Breast epithelium (tissue), 3 donors: Measurements from ENCODE around the gene FKBP6.

ENCODE experiments used
- POLR2A ChIP-seq: fragments of 450-650 bp; IDR thresholded peaks from one replicate; pipeline ENCODE4 v1.6.1; 2016; ENCODE audit warnings: antibody characterized with exemption, mild to moderate bottlenecking, moderate library complexity
- POLR2AphosphoS5 ChIP-seq, 3 donors: sonication (generic); formaldehyde crosslinking; IDR thresholded peaks; one replicate each; pipeline ENCODE4 v1.6.1; 2017; ENCODE audit warnings: antibody characterized with exemption in 3 of 3
- TF ChIP-seq, protein P1 (sequence below), 3 donors: fragments of 450-650 bp; IDR thresholded peaks; one replicate each; pipeline ENCODE4 v1.5.1; 2016 to 2017; ENCODE audit warnings: antibody characterized with exemption in 3 of 3, mild to moderate bottlenecking in 3 of 3, moderate library complexity in 3 of 3

- TF ChIP-seq, protein P1, sequence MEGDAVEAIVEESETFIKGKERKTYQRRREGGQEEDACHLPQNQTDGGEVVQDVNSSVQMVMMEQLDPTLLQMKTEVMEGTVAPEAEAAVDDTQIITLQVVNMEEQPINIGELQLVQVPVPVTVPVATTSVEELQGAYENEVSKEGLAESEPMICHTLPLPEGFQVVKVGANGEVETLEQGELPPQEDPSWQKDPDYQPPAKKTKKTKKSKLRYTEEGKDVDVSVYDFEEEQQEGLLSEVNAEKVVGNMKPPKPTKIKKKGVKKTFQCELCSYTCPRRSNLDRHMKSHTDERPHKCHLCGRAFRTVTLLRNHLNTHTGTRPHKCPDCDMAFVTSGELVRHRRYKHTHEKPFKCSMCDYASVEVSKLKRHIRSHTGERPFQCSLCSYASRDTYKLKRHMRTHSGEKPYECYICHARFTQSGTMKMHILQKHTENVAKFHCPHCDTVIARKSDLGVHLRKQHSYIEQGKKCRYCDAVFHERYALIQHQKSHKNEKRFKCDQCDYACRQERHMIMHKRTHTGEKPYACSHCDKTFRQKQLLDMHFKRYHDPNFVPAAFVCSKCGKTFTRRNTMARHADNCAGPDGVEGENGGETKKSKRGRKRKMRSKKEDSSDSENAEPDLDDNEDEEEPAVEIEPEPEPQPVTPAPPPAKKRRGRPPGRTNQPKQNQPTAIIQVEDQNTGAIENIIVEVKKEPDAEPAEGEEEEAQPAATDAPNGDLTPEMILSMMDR (IDR thresholded peaks at IDR 0.05) = no peak
- TF ChIP-seq POLR2AphosphoS5 (IDR thresholded peaks at IDR 0.05) (no peak), POLR2A (no peak)
Measured at GRCh38 chr7:73343671-73344380, 15.9 kb downstream of the FKBP6 start.
